ENCODE data around the gene AREL1. TPM values are rescaled to one million over a fixed set of nuclear protein-coding genes. Genes with fewer than 3 reads are reported as not detected.

The AREL1 gene
- total and polyA plus RNA-seq, 2 of the 8 experiments (the other 6 are each of a cell fraction or from before 2014, with no cell fraction given) = 31.4 to 49.1 TPM

DNA sequence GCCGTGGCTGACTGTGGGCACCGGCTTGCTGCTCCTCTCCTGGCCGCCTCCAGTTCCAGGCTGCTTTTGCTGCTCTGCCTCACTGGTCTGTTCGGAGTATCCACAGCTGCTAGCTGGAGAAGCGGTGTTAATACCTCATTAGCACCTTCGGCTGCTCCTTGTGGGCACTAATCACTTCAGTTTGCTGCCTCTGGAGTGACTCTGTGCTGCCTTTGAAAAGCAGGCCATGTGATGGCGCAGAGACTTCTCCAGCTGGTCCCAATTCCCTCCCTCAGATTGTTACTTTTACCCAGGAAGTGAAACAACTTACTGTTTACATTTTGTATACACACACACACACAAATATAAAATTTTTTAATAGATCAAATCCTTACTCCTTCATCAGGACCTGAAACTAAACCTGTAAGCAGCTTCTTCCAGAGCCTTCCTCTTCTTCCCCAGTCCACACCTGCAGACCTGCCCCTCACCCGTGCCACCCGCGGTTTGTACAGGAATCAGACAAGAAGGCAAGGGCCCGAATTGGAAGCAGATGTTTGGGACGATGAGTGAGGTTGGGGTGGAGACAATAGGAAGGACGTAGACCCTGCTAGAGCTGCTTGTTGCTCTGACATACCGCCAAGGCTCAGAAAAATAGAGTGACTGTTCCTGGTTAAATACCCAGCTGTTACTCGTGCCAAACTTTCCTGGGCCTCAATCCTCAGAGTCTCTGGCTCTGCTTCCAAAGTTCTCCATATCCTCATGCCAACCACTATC, 59.3 kb downstream of the AREL1 start:
- POLR2A ChIA-PET (ENCODE audit: partially characterized antibody) = interaction anchor here (0.6 to 2.1 kb wide), 4 partner anchors 14 to 359 kb away, joined by 3 to 7 read pairs (median 3); partner anchors contain the start of gene LTBP2
- DNase-seq (ENCODE audit: low read depth in 1 of 2, low spot score in 2 of 2) (no peak), FAIRE-seq (no peak)
- Histone ChIP-seq H3K4ac (replicated peaks; ENCODE audit: insufficient read length, low read depth, low read length) (no peak overlapping the region), H2BK20ac (ENCODE audit: low read length) (no peak overlapping the region), H4K8ac (ENCODE audit: extremely low read depth, insufficient read depth, low read length) (no peak overlapping the region), H3K18ac (ENCODE audit: extremely low read depth, low read length) (no peak overlapping the region), H3K27me3 (replicated peaks in 1 of 4; ENCODE audit: control insufficient read depth in 3 of 4, extremely low read depth in 1 of 4, insufficient read depth in 3 of 4, low read length in 3 of 4) (no peaks in the 10 kb centered on the region), H2AFZ (ENCODE audit: low read length) (no peak overlapping the region), H3K79me2 (ENCODE audit: control insufficient read depth in 1 of 2, insufficient read depth in 2 of 2, low read length in 2 of 2) (no peaks in the 10 kb centered on the region), H3K14ac (ENCODE audit: insufficient read length) (no peak overlapping the region), H2BK12ac (ENCODE audit: low read depth, low read length) (no peak overlapping the region), H2BK5ac (ENCODE audit: low read depth, low read length) (no peak overlapping the region), H3K4me3 (ENCODE audit: extremely low read depth in 1 of 4, insufficient read depth in 2 of 4, low read depth in 3 of 4, low read length in 4 of 4) (no peak overlapping the region), H3K4me1 (replicated peaks in 1 of 4; ENCODE audit: control insufficient read depth in 3 of 4, insufficient read depth in 4 of 4, low read length in 3 of 4) (peaks cover 0 to 4% (median 2%) of the 10 kb centered on the region in 4 experiments; a peak in 1 of 7 replicates), H4K91ac (replicated peaks; ENCODE audit: insufficient read length, low read length) (no peak overlapping the region), H4K5ac (ENCODE audit: insufficient read length, low read depth, low read length) (no peak overlapping the region), H2BK120ac (replicated peaks; ENCODE audit: low read depth, low read length) (no peak overlapping the region), H2AK5ac (ENCODE audit: low read depth, low read length) (no peak overlapping the region), H3K56ac (replicated peaks; ENCODE audit: insufficient read length, low read depth, low read length) (no peak overlapping the region), H3K4me2 (ENCODE audit: insufficient read depth in 1 of 2, low read depth in 2 of 2, low read length in 2 of 2) (no peak overlapping the region), H3K23me2 (ENCODE audit: low read depth, low read length) (no peaks in the 10 kb centered on the region), H3K9me3 (ENCODE audit: insufficient read depth in 2 of 2, low read depth in 1 of 2, low read length in 1 of 2) (no peaks in the 10 kb centered on the region), H3K27ac (ENCODE audit: low read depth, low read length) (no peak overlapping the region), H2BK15ac (ENCODE audit: low read length) (no peak overlapping the region), H4K20me1 (replicated peaks in 1 of 2; ENCODE audit: control insufficient read depth in 1 of 2, insufficient read depth in 2 of 2, low read length in 2 of 2) (no peaks in the 10 kb centered on the region), H3K9ac (replicated peaks in 1 of 4; ENCODE audit: extremely low read depth in 1 of 4, low read depth in 3 of 4, low read length in 3 of 4) (no peak overlapping the region), H3K36me3 (ENCODE audit: control insufficient read depth in 2 of 4, insufficient read depth in 4 of 4, low read length in 3 of 4) (no peaks in the 10 kb centered on the region), H3K23ac (ENCODE audit: insufficient read length) (no peak overlapping the region), H3K79me1 (ENCODE audit: low read depth, low read length) (no peaks in the 10 kb centered on the region)
- CTCF ChIA-PET (ENCODE audit: partially characterized antibody) = interaction anchor here (0.6 to 3.1 kb wide), 8 partner anchors 12 to 1914 kb away, joined by 3 to 16 read pairs (median 3); partner anchors contain the start of gene LTBP2
- 86% methylated on average over 15 of the region's 15 CpGs; no CpG with 5 or more reads in 1 of the 2 experiments for WGBS, 2 experiments (ENCODE audit: extremely low coverage in 1 of 2, insufficient coverage in 1 of 2, insufficient read length in 1 of 2, insufficient replicate concordance in 2 of 2, low coverage in 1 of 2, low lambda C conversion rate in 2 of 2, missing lambda C conversion rate in 1 of 2)
- TF ChIP-seq RAD21 (IDR thresholded peaks at IDR 0.05 in 1 of 2, conservative IDR thresholded peaks at IDR 0.05 in 1 of 2; ENCODE audit: low read depth in 2 of 2, low read length in 2 of 2) (no peak), BACH1 (IDR thresholded peaks at IDR 0.05; ENCODE audit: low read length) (no peak), ASH2L (IDR thresholded peaks at IDR 0.05; ENCODE audit: low read length) (no peak), EZH2 (IDR thresholded peaks at IDR 0.05; ENCODE audit: low read depth, low read length, severe bottlenecking) (no peak), TCF12 (IDR thresholded peaks at IDR 0.05; ENCODE audit: low read depth, low read length) (no peak), BRCA1 (IDR thresholded peaks at IDR 0.05; ENCODE audit: low read depth, low read length) (no peak), TEAD4 (IDR thresholded peaks at IDR 0.05; ENCODE audit: low read depth, low read length) (no peak), KDM4A (IDR thresholded peaks at IDR 0.05; ENCODE audit: low read depth, low read length, severe bottlenecking) (no peak), CEBPB (IDR thresholded peaks at IDR 0.05; ENCODE audit: low read depth, low read length) (no peak), RNF2 (IDR thresholded peaks at IDR 0.05; ENCODE audit: borderline replicate concordance, low read depth, low read length, missing control alignments, poor library complexity, severe bottlenecking) (no peak), RBBP5 (IDR thresholded peaks at IDR 0.05; ENCODE audit: borderline replicate concordance, low read depth, low read length) (no peak), NANOG (IDR thresholded peaks at IDR 0.05; ENCODE audit: insufficient read depth, low read depth, low read length, poor library complexity, severe bottlenecking) (no peak), POLR2A (IDR thresholded peaks at IDR 0.05; ENCODE audit: control extremely low read depth in 1 of 2, low read depth in 2 of 2, low read length in 2 of 2) (no peak)
